Measurements from ENCODE around the gene ZNF500.

Gene ZNF500

DNA sequence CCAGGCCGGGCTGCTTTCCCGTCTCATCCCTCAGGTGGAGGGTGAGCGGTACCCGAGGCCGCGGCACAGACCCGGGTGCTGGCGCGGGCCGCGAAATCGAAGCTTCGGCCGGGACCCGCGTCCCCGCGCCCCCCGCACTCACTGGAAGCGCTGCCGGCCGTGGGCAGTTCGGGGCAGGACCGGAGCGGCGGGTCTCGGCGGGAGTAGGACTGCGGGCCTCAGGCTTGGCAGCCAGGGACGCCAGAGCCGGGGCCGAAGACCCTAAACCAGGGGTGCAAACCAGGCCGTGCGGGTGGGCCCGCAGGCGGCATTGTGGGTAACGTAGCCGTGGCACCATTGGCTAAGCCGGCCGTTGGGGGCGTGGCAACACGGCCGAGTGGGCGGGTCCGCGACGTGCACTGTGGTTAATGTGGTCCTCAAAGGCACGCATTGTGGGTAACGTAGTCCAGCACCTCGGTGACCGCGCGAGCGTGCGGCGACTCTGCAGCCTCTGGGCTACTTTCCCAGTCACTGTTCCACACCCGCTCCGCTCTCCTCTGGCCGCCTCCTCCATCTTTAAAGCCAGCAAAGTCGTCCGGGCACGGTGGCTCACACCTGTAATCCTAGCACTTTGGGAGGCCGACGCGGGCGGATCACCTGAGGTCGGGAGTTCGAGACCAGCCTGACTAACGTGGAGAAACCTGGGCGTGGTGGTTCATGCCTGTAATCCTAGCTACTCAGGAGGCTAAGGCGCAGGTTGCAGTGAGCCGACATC lies at the start of gene ZNF500:
ZNF500 (minus strand) TSS at position 288 of the 754 bp plus-strand sequence. CDS start 1,184 bp downstream, outside the sequence.
- ChIA-PET POLR2A (interaction anchor here (1.3 to 3.1 kb wide), 2 partner anchors 32 to 36 kb away, joined by 3 to 18 read pairs; partner anchors contain the start of genes DNAAF8 and ROGDI), CTCF (no interaction called here)
- DNase-seq (ENCODE audit: extremely low spot score) = peak; percentile 96
- TF ChIP-seq L3MBTL2 (conservative IDR thresholded peaks at IDR 0.05) (peak; percentile 63; the same call in 1 of the 2 replicates), NFRKB (IDR thresholded peaks at IDR 0.05) (no peak), SP1 (IDR thresholded peaks at IDR 0.05) (peak; percentile 58; the same call in 1 of the 2 replicates)

DNA sequence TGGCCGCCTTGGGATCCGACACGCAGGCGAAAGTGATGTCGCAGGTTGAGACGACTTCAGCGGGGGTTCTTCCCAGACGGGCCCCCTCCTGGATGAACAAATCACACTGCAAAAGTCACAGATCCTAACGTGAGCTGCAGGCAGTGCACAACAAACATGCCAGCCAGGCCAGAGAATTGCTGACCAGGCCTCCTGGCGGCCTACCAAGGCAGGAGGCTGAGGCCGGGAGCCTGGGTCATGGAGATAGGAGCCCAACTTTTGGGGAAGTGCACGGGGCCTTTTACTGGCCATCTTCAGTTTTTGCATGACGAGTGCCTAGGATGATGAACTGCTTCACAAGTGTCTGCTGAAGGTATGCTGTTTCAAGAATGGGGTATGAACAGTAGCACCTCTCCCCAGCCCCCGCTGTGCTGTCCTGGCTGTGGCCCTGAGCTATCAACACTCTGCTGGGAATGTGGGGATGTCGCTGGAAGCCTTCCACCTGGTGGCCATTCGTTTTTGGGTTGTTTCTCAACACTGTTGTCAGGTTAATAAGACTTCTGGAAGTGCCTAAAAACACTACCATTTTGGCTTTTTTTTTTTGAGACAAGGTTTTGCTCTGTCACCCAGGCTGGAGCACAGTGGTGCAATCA lies 47.7 kb upstream of the ZNF500 start:
- DNase-seq (ENCODE audit: extremely low spot score) = no peak
- POLR2A ChIA-PET = no interaction called here
- TF ChIP-seq, protein P1, sequence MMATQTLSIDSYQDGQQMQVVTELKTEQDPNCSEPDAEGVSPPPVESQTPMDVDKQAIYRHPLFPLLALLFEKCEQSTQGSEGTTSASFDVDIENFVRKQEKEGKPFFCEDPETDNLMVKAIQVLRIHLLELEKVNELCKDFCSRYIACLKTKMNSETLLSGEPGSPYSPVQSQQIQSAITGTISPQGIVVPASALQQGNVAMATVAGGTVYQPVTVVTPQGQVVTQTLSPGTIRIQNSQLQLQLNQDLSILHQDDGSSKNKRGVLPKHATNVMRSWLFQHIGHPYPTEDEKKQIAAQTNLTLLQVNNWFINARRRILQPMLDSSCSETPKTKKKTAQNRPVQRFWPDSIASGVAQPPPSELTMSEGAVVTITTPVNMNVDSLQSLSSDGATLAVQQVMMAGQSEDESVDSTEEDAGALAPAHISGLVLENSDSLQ (IDR thresholded peaks at IDR 0.05) = no peak
- no peak for TF ChIP-seq SUZ12 (IDR thresholded peaks at IDR 0.05)
- CTCF ChIA-PET = no interaction called here

DNA sequence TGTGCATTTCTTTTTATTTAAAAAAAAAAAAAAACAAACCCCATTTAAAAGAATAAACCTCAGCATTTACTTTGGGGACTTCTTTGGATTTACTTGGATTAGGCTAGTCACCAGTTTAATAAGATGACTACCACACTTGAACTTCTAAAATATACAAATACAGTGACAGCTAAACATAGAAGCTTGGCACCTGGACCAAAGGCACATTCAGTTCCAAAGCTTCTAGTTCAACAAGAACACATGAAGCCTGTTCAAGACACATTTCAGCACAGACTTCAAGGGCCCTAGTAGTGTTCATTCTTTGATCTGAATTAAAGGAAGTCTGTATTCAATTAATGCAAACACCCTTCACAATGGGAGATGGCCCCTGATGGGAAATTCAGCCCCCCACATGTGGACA lies 47.1 kb upstream of the ZNF500 start:
- no peak for DNase-seq (ENCODE audit: extremely low spot score)
- CTCF ChIA-PET = interaction anchor here (0.7 kb wide), 1 partner anchor 211 kb away, joined by 3 read pairs; no protein-coding TSS in a partner anchor
- POLR2A ChIA-PET = no interaction called here
- TF ChIP-seq TARDBP (IDR thresholded peaks at IDR 0.05) = no peak
- TF ChIP-seq SUZ12 (IDR thresholded peaks at IDR 0.05) = no peak
- no peak for TF ChIP-seq FOXK2 (IDR thresholded peaks at IDR 0.05)
- TF ChIP-seq, protein P1 (IDR thresholded peaks at IDR 0.05) = no peak
- TF ChIP-seq ZNF384 (IDR thresholded peaks at IDR 0.05) = no peak
- TF ChIP-seq SP1 (IDR thresholded peaks at IDR 0.05) = no peak
- no peak for TF ChIP-seq FOXA1 (IDR thresholded peaks at IDR 0.05)
- no peak for TF ChIP-seq LEF1 (IDR thresholded peaks at IDR 0.05; ENCODE audit: borderline replicate concordance)
- TF ChIP-seq ELF4 (IDR thresholded peaks at IDR 0.05) = no peak
- no peak for TF ChIP-seq L3MBTL2 (conservative IDR thresholded peaks at IDR 0.05)
- no peak for TF ChIP-seq FOXM1 (IDR thresholded peaks at IDR 0.05; ENCODE audit: borderline replicate concordance)
- no peak for TF ChIP-seq HDGF (IDR thresholded peaks at IDR 0.05; ENCODE audit: borderline replicate concordance)

DNA sequence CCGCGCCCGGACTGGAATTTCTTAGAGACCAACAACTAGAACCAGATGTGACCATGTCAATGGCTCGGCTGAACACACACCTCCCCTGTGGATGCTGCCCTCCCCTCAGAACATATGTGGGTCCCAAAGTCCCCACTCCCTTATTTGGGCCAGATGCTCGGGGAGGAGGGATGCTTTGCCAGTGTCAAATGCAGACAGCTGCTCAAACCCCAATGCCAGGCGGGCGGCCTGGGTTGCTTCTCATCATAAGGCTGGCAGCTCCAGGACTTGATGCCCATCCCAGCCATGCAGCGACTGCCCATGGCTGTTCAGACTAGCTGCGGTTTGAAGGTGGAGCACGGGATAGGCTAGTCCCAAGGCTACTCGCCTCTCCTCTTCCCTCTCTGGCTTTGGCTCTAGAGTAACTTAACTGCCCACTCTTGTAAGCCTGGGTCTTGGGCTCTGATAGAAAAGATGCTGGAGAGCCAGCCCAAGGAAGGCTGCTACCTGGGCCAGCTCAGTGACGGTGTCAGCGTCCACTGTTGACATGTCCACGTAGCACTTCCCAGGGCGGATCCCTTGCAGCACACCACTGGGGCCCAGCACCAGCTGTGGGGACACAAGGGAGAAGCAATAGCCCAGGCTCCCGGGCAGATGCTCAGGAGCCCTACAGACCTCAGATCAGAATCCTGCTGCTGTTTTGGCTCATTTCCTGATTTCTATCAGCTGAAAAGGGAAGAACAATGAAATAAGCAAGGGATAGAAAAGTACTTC lies 46.5 kb upstream of the ZNF500 start:
- TF ChIP-seq NFRKB (IDR thresholded peaks at IDR 0.05) (no peak), LEF1 (IDR thresholded peaks at IDR 0.05; ENCODE audit: borderline replicate concordance) (no peak), CTBP1 (IDR thresholded peaks at IDR 0.05; ENCODE audit: borderline replicate concordance) (no peak), FOXK2 (IDR thresholded peaks at IDR 0.05) (no peak), ARNT (IDR thresholded peaks at IDR 0.05) (no peak), L3MBTL2 (conservative IDR thresholded peaks at IDR 0.05) (no peak), TARDBP (IDR thresholded peaks at IDR 0.05) (no peak), BHLHE40 (IDR thresholded peaks at IDR 0.05; ENCODE audit: borderline replicate concordance) (no peak), SUZ12 (IDR thresholded peaks at IDR 0.05) (no peak), FOXA1 (IDR thresholded peaks at IDR 0.05) (no peak), SP1 (IDR thresholded peaks at IDR 0.05) (no peak), ELF4 (IDR thresholded peaks at IDR 0.05) (no peak), HDGF (IDR thresholded peaks at IDR 0.05; ENCODE audit: borderline replicate concordance) (no peak)
- ChIA-PET POLR2A (no interaction called here), CTCF (interaction anchor here (0.7 kb wide), 1 partner anchor 211 kb away, joined by 3 read pairs; no protein-coding TSS in a partner anchor)
- no peak for DNase-seq (ENCODE audit: extremely low spot score)

DNA sequence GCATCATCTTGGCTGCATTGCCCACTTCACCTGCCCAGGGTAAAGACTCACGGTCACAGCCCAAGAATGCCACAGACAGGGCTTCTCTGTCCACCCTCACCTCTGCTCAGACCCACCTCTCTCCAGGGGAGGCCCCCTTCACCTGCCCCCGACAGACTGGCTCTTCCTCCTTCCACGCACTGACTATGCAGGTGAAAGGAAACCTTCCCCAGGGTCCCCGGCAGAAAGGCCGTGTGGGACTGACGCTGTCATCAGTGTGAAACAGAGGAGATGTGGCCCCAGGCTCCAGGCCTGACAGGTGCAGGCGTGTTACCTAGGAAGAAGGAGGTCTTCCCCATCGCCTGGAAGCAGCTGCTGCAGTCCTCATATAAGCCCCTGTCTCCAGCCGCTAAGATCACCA lies 44.8 kb upstream of the ZNF500 start:
- CTCF ChIA-PET = interaction anchor here (0.8 kb wide), 1 partner anchor 23 kb away, joined by 3 read pairs; no protein-coding TSS in a partner anchor
- no peak for DNase-seq (ENCODE audit: extremely low spot score)
- POLR2A ChIA-PET = no interaction called here
- no peak for TF ChIP-seq FOXA1 (IDR thresholded peaks at IDR 0.05)
- no peak for TF ChIP-seq FOXM1 (IDR thresholded peaks at IDR 0.05; ENCODE audit: borderline replicate concordance)
- TF ChIP-seq SUZ12 (IDR thresholded peaks at IDR 0.05) = no peak
- no peak for TF ChIP-seq FOXK2 (IDR thresholded peaks at IDR 0.05)
- TF ChIP-seq ELF4 (IDR thresholded peaks at IDR 0.05) = no peak
- no peak for TF ChIP-seq ZNF384 (IDR thresholded peaks at IDR 0.05)
- no peak for TF ChIP-seq ARNT (IDR thresholded peaks at IDR 0.05)
- TF ChIP-seq BHLHE40 (IDR thresholded peaks at IDR 0.05; ENCODE audit: borderline replicate concordance) = no peak
- no peak for TF ChIP-seq NFRKB (IDR thresholded peaks at IDR 0.05)
- TF ChIP-seq HDGF (IDR thresholded peaks at IDR 0.05; ENCODE audit: borderline replicate concordance) = no peak
- TF ChIP-seq L3MBTL2 (conservative IDR thresholded peaks at IDR 0.05) = no peak
- TF ChIP-seq LEF1 (IDR thresholded peaks at IDR 0.05; ENCODE audit: borderline replicate concordance) = no peak
- TF ChIP-seq, protein P1 (IDR thresholded peaks at IDR 0.05) = no peak
- no peak for TF ChIP-seq SP1 (IDR thresholded peaks at IDR 0.05)

DNA sequence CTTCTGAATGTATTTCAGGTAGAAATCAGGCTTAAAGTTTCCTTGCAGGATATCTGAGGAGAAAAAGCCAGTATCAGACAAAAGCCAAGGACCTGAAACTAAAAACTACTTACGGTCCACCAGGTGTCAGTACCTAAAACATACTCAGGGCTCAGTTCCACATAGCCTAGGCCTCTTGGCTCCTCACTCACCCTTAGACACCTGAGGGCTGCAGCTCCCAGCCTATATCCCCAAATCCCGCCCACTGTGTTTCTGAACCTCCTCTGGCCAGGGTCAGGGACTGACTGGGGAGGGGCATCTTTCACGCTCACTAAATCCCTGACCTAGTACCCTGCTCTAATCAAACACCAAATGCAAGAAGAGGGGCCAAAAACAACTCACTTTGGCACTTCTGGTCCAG lies 44.3 kb upstream of the ZNF500 start:
- ChIA-PET CTCF (no interaction called here), POLR2A (no interaction called here)
- TF ChIP-seq SP1 (IDR thresholded peaks at IDR 0.05) (no peak), TARDBP (IDR thresholded peaks at IDR 0.05) (no peak), ELF4 (IDR thresholded peaks at IDR 0.05) (no peak), FOXA1 (IDR thresholded peaks at IDR 0.05) (no peak), LEF1 (IDR thresholded peaks at IDR 0.05; ENCODE audit: borderline replicate concordance) (no peak), BHLHE40 (IDR thresholded peaks at IDR 0.05; ENCODE audit: borderline replicate concordance) (no peak), L3MBTL2 (conservative IDR thresholded peaks at IDR 0.05) (no peak), SUZ12 (IDR thresholded peaks at IDR 0.05) (no peak), FOXM1 (IDR thresholded peaks at IDR 0.05; ENCODE audit: borderline replicate concordance) (no peak), ZNF384 (IDR thresholded peaks at IDR 0.05) (no peak), ARNT (IDR thresholded peaks at IDR 0.05) (no peak), FOXK2 (IDR thresholded peaks at IDR 0.05) (no peak), HDGF (IDR thresholded peaks at IDR 0.05; ENCODE audit: borderline replicate concordance) (no peak), NFRKB (IDR thresholded peaks at IDR 0.05) (no peak), CTBP1 (IDR thresholded peaks at IDR 0.05; ENCODE audit: borderline replicate concordance) (no peak)
- TF ChIP-seq, protein P1 (IDR thresholded peaks at IDR 0.05) = no peak
- DNase-seq (ENCODE audit: extremely low spot score) = no peak
